GM18526 (cell line): ENCODE results near the gene NEK4.
A peak's percentile ranks its signal among the peaks of the same experiment; 100 is the strongest.

ENCODE experiments used
- POLR2A ChIP-seq: IDR thresholded peaks from 3 replicates; pipeline ENCODE4 v1.6.1; 2011; ENCODE audit not compliant: insufficient read length; ENCODE audit errors: extremely low read depth

Gene NEK4

DNA sequence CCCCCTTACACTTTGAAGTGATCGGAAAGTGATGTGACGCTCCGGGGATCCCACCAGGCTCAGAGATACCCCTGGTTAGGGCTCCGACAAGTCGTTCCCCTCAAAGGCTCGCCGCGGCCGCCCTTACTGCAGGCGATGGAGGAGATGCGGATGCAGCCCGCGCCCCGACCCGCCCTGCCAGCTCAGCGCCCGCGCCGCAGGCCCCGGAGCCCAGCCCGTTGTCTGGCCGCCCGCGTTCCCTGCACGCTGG lies 65.4 kb downstream of the NEK4 start:
- peak; percentile 71 for TF ChIP-seq POLR2A

DNA sequence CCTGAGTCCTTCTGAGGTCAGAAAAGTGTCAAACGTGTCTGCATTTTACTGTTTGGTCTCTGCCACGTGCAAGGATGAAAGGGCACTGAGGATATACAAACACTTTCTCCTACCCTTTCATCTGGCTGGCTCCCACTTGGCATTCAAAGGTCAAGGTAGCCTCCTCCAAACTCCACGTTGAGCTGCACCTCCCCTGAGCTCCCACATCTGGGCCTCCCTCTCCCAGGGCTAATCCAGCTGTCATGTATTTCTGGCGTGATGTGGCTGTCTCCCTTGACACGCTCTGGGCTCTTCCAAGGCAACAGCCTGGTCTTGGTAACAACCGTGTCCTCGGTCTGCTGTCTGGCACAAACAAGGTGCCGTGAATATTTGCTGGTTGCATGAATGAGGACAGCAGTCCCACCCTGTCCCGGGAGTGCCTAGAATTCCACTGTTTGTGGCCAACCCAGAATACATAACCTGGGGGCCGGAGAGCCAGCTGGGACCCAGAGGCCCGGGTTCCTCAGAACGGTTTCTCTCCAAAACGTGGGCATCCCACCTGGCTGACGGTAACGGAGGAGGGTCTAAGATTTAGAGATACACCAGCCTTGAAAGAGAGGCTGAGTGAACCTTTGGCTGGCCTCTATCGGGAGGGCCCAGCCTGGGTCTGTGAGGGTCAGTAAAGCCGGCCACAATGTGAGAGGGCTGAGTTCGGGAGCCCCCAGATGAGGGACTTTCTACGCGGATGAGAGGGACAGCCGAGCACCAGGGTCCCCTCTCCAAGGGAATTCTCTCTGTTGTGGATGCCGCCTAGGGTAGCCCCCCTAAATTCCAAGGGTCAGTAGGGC lies 65.9 kb downstream of the NEK4 start:
- no peak for TF ChIP-seq POLR2A

DNA sequence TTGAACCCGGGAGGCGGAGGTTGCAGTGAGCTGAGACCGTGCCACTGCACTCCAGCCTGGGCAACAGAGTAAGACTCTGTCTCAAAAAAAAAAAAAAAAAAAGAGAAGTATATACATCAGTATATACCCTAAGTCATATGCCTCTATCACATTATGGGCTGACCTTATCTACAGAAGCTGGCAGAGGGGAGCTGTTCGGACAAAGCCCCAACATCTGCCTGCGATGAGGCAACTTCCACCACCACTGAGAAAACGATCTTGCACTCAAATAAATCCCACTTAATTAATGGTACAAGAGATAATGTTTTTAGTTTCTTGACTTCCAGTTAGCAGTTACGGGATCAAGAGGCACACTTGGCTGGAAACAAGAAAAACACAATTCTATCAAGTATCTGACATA lies 67.4 kb downstream of the NEK4 start:
- no peak for TF ChIP-seq POLR2A

DNA sequence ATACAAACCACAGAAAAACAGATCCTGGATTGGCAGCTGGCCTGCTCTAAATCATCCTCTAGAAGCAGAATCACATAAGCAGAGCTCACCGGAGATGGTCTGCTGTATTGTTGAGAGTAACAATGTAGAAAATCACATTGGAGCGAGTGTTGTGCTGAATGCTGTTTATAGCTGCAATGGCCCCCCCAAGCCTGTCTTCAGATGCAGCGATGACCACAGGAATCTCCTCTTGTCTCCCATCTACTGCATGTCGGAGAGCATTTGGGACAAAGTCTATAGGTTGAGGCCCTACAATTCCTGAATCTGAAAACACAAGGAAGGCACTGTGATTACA lies 73.1 kb downstream of the NEK4 start:
- no peak for TF ChIP-seq POLR2A

DNA sequence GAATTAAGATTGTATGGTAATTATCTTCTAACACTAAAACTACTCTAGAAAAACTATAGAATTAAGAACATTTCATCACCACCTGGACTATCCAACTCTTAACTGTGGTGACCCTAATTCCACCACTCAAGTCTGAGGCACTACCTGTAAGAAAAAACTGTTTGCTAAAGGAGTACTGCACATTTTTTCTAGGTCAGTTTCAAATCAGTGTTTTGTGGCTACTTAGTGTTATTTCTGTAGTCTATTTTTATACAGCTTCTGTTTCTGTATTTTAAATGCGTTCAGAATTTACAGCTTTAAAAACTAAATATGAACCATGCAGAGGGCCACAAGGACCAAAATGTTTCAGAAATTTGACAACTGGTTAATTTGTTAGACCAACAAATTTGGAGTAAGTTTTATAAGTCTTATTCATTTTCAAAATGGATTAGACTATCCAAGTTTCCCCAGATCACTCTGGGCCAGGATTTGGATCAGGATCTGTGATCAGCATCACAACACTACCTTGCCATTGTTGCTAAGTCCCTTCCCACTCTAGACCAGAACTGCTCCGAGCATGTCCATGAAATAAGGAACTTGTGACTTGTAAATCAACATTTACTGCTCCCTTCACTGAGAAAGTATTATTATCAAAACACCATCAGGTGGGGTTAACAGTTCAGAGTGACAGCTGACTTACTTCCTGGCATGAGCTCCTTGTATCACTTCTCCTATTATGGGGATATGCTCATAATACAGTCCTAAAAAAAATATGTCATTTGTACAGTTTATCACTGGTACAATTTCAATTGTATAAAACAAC lies 73.7 kb downstream of the NEK4 start:
- no peak for TF ChIP-seq POLR2A

DNA sequence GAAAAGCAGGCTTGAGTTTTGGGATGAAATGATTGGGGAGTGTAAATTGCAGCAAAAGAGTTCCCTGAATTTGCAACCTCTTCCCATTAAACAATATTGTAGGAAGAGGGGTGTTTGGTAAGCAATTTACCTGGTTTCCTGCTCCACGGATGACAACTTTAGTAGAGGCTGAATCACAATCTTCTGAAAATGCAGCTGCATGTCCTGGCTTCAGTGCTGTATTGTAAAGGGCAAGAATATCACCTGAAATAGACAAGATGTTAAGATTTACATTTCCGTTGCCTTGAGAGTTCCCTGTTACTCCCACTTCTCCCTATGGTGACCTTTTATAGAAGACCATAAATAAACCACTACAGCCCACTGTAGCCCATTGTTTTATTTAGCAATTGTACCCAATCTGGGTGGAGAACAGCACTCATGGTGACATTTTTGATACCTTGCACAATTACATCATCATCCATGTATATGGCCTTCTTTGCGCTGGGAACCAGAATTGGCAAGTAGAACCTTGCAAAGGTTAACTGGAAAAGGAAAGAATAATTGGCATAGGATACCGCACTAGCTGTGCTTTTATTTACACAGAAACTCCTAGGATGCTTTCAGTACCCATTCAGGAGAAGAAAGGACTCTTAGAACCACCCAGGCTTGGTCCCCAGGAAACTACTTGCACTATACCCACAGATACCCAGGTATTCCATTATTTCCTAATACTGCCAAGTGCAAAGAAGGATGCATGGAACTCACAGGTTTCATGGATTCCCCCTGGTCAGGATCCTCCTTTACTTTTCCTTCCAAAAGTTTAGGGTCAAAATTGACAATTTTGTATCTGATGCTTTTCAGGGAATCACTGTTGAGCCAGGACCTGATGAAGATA lies 74.7 kb downstream of the NEK4 start:
- TF ChIP-seq POLR2A: no peak

DNA sequence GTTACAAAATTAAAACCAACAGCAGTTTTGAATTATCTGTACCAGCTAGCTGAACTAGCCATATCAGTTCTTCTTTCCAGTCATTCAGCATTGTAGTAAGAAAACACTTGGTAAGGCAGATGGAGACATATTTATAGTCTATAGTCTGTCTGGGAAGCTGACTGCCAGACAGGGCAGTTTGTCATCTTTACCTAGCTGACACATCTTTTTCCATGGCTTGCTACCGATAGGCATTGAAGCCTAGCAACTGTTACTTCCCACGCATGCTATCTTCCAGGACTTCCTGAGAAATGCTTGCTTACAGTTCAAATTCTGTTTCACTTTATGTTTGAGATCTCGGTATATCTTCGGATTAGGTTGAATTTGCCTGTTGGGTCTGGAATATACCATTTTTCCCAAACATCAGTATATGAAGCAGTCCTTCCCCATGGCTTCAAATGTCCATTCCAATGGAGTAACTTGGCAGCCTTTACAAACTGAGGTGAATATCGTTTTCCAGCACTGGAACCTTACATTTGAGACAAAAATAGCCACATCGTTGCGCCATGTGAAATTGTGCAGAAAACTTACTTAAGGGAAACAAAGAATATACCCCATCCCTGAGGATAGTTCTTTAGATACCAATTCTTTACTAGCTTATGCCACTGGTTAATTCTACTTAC lies 76.1 kb downstream of the NEK4 start:
- TF ChIP-seq POLR2A: no peak

DNA sequence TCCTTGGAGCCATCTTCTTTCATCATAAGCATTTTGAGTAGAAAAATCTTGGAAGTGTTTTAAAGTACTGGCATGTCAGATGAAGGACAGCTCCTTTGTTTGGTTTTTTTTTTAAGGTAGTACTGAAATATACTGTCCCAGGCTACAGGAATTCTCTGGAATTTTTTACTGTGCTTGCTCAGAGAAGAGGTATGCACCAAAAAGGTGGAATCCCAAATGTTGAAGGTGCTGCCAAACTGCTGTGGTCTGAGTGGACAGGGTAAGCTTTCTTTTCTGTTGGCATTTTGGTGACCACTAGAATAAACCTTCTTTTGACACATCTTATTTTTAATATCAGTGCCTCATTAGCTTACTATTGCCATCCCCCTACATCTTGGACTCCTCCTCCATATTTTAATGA lies 77.7 kb downstream of the NEK4 start:
- no peak for TF ChIP-seq POLR2A

DNA sequence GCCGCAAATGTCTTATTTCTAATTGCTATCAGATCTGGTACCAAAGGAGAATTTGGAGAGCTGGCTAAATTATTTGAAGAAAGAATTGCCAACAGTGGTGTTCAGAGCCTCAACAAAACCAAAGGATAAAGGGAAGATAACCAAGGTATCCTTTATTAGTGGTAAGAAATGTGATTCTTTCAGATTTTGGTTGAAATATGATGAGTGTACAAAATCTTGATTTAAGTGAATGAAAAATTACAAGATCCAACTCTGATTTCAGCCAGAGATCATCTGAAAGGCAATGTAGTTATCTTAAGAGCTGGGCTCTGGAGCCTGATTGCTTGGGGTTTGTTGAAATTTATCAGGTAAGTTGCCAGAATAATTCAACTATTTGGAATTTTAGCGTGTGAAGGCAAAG lies 80.2 kb downstream of the NEK4 start:
- no peak for TF ChIP-seq POLR2A

DNA sequence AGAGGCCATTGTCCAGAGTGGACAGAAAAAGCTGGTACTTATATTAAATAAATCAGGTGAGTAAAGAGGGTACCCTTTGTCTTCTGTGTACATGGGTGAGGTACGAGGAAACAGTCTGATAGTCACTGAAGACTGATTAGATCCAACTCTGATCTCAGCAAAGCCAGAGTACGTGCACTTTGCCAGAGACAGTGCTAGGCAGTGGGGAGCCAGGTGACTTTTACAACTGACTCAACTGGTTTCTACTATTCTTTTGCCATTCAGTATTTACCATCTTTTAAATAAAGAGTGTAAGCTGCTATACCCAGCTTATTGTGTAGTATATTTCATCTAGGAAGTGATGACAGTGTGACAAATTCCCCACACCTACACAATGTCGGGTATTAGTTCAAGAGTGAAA lies 81.6 kb downstream of the NEK4 start:
- TF ChIP-seq POLR2A: no peak

DNA sequence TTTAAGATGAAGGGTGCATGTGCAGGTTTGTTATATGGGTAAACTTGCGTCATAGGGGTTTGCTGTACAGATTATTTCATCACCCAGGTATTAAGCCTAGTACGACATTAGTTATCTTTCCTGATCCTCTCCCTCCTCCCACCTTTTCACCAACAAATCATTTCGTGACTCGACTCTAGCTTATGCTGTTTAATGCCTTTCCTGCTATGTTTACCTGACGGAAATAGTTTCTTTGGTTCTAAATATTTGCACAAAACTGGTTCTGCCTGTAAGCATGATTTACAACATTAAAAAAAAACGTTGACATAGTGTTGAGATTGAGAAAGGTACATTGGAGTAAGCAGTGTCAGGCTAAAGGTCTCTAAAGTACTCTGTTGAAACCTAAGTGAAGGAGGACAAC lies 82.5 kb downstream of the NEK4 start:
- TF ChIP-seq POLR2A: no peak

DNA sequence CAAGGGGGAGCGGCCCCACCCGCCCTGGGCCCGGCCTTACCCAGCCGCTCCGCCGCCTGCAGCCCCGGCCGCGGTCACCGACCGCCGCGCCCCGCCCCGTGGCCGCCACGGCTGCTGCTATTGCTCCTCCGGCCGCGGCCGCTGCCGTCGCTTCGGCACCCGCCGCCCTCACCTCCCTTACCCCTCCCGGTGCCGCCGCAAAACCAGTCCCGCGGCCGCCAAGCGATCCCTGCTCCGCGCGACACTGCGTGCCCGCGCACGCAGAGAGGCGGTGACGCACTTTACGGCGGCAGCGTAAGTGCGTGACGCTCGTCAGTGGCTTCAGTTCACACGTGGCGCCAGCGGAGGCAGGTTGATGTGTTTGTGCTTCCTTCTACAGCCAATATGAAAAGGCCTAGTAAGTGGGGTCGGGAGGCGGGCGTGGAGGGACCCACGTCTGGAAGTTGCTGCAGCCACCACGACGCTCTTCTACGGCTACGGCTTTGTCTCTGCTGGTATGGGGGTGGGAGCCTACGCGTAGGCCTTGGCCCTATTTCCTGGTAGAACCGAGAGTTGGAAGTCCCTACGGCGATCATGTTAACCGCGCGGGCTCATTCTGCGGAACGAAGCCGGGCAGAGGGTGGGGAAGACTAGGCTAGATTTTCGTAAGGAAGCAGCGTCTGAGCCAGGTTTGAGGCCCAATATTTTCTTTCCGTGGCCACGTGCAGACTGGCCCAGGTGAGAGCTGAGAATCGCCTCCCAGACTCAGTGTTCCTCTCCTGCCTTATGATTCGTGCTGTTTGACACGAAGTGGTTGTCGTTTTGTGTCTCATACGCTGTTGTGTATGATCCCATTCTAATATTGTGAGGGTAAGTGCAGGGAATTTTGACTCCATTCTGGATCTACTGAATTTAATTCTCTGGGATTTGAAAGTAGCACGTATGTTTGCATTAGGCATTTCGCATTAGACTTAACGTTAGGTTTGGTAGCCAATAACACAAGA lies 84.7 kb downstream of the NEK4 start, which contains the start of the genes GNL3 and PBRM1:
TSS of gene GNL3 (plus strand) at position 324 of the 983 bp plus-strand sequence. CDS start at position 385, 61 bp downstream.
TSS of gene PBRM1 (minus strand) at position 205 of the 983 bp plus-strand sequence.
- peak; percentile 90 for TF ChIP-seq POLR2A

DNA sequence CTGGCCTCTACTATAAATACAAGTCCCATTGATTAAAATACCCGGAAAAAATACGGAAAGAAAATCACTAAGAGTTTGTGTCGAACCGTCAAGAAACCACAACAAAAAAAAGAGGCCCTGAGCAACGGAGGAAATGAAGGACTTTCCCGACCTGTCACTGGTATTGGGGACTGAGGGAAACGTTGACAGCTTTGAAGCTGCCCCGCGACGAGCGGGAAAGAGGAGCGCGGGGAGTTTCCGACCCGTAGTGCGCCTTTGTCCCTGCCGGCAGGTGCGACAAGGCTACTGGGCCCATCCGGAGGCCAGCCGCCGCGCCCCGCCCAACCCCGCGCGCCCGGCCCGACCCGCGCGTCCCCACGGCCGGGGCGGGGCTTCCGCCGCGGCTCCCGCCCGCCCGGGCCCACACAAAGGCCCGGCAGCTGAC lies 85.4 kb downstream of the NEK4 start:
- no peak for TF ChIP-seq POLR2A

DNA sequence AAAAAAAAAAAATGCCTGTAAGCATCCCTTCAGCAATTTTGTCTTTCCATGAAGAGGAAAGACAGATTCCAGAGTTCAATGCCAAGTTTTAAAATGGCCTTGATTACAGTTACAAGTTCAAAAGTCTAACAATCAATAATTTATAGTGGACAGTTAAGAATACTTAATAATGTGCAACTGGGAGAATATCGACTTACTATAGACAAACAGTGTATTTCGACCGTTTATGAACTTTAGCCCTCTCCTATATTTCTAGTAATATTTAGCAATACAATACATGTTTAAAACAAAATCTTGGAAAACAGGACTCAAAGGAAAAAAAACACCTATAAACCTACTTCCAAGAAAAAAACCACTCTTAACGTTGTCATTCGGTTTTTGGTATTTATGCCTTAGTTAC lies 86.6 kb downstream of the NEK4 start:
- TF ChIP-seq POLR2A: no peak

DNA sequence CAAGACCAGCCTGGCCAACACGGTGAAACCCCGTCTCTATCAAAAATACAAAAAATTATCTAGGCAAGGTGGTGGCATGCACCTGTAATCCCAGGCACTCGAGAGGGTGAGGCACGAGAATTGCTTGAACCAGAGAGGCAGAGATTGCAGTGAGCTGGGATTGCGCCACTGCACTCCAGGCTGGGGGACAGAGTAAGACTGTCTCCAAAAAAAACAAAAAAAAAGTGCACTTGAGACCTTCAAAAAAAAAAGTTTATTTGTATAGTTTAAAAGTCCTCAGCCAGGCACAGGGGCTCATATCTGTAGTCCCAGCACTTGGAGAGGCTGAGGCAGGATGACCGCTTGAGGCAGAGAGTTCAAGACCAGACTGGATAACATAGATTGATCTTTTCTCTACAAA lies 87.1 kb downstream of the NEK4 start:
- no peak for TF ChIP-seq POLR2A

DNA sequence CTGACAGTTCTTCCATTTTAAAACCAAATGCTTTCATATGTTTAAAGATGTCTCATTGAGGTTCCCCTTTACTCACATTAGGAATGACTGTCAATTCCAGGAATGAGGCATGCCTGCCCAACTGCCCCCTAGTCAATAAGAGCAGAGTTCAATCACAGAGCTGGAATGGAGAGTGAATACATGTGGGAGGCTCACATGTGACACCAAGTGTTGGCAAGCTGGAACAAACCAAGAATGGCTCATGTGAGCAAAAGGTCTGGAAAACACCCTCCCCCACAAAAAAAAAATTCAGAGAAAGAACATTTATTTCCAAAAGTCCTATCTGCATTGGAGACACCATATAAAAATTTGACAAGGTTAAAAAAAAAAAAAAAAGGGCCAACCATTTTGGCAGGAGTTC lies 88.7 kb downstream of the NEK4 start:
- TF ChIP-seq POLR2A: no peak
